GM12892 (cell line): ENCODE measurements around the gene FBXO8.
"Not testable (repeated sequence)": the region's sequence is repeated elsewhere in the genome, so short reads cannot be mapped to it uniquely, and the experiment has no call there.

Experiments
- DNase-seq: peaks from one replicate; pipeline ENCODE4 v3.0.0; 2011; ENCODE audit not compliant: insufficient read length
- FAIRE-seq: peaks from 2 replicates; lab custom pipeline; 2011; peaks lifted over from hg19 to GRCh38; lab: Jason Lieb, UNC
- POLR2A ChIP-seq: IDR thresholded peaks from 2 replicates; pipeline ENCODE4 v1.6.1; 2011; ENCODE audit warnings: low read depth, low read length, control low read depth
- POLR2AphosphoS5 ChIP-seq: IDR thresholded peaks from 2 replicates; pipeline ENCODE4 v1.6.1; 2011; ENCODE audit warnings: low read depth, low read length, control low read depth
- TAF1 ChIP-seq: IDR thresholded peaks from 2 replicates; pipeline ENCODE4 v1.6.1; 2011; ENCODE audit warnings: low read depth, mild to moderate bottlenecking, control low read depth, low read length, borderline replicate concordance

The FBXO8 gene

GRCh38 chr4:174314274-174314673, 30.8 kb upstream of the FBXO8 start:
- TF ChIP-seq TAF1 (no peak), POLR2AphosphoS5 (no peak), POLR2A (no peak)
- FAIRE-seq = no peak
- DNase-seq = no peak

GRCh38 chr4:174312993-174313392, 29.5 kb upstream of the FBXO8 start:
- no peak for DNase-seq
- TF ChIP-seq POLR2AphosphoS5 = no peak
- no peak for TF ChIP-seq POLR2A
- TF ChIP-seq TAF1 = no peak
- FAIRE-seq = no peak

GRCh38 chr4:174307694-174308093, 24.2 kb upstream of the FBXO8 start:
- TF ChIP-seq POLR2A (no peak), POLR2AphosphoS5 (no peak), TAF1 (no peak)
- DNase-seq (no peak), FAIRE-seq (no peak)

GRCh38 chr4:174305961-174306360, 22.5 kb upstream of the FBXO8 start:
- FAIRE-seq = no peak
- TF ChIP-seq POLR2AphosphoS5 = no peak
- no peak for TF ChIP-seq POLR2A
- no peak for TF ChIP-seq TAF1
- no peak for DNase-seq

GRCh38 chr4:174304664-174305063, 21.2 kb upstream of the FBXO8 start:
- no peak for DNase-seq

GRCh38 chr4:174303687-174304086, 20.2 kb upstream of the FBXO8 start:
- DNase-seq = no peak
- no peak for TF ChIP-seq TAF1
- FAIRE-seq = no peak

More at GRCh38 chr4:174304664-174305063, 21.2 kb upstream of the FBXO8 start:
- no peak for FAIRE-seq
- TF ChIP-seq TAF1 (no peak), POLR2A (no peak), POLR2AphosphoS5 (no peak)

GRCh38 chr4:174295142-174295541, 11.7 kb upstream of the FBXO8 start:
- DNase-seq, FAIRE-seq: not testable (repeated sequence)

- DNase-seq, FAIRE-seq: not testable (repeated sequence)
These were observed 11.2 kb upstream of the FBXO8 start for GRCh38 chr4:174294641-174295040.

GRCh38 chr4:174292473-174292872, 9.0 kb upstream of the FBXO8 start:
- TF ChIP-seq TAF1 (no peak), POLR2A (no peak), POLR2AphosphoS5 (no peak)

GRCh38 chr4:174286870-174287269, 3.4 kb upstream of the FBXO8 start:
- no peak for DNase-seq
- no peak for FAIRE-seq
- TF ChIP-seq POLR2A (no peak), TAF1 (no peak), POLR2AphosphoS5 (no peak)

More at GRCh38 chr4:174292473-174292872, 9.0 kb upstream of the FBXO8 start:
- no peak for DNase-seq
- no peak for FAIRE-seq

GRCh38 chr4:174284487-174284886, 1.0 kb upstream of the FBXO8 start:
- TF ChIP-seq POLR2A (no peak), POLR2AphosphoS5 (no peak), TAF1 (no peak)
- DNase-seq (no peak), FAIRE-seq (peak; percentile 21)

- FAIRE-seq = peak; percentile 98
- DNase-seq = peak; percentile 47
- no peak; the same call in 1 of the 2 replicates for TF ChIP-seq POLR2A
- TF ChIP-seq TAF1 = no peak
- no peak; the same call in 1 of the 2 replicates for TF ChIP-seq POLR2AphosphoS5
These were observed 496 bp downstream of the FBXO8 start for GRCh38 chr4:174282836-174283506.

- DNase-seq (no peak), FAIRE-seq (no peak)
- TF ChIP-seq POLR2A (no peak), TAF1 (no peak), POLR2AphosphoS5 (no peak)
These were observed 1.6 kb downstream of the FBXO8 start for GRCh38 chr4:174281901-174282300.
